Tongue (tissue), 2 donors: ENCODE results near the gene TIGD6. TPM values are rescaled to one million over a fixed set of nuclear protein-coding genes. Genes with fewer than 3 reads are reported as not detected.
A peak's percentile ranks its signal among the peaks of the same experiment; 100 is the strongest.

ENCODE experiments used
- DNase-seq: peaks from one replicate; pipeline ENCODE4 v3.0.0-alpha.2; 2015
- total RNA-seq: library from RNA; depleted of rRNA; stranded (reverse); fragments of >200 nt; gene quantifications from one replicate; pipeline ENCODE4 v1.2.3, GENCODE V29; 2014

Gene TIGD6
- total RNA-seq, 1 donor from 2014 or later, result 2.1 TPM

GRCh38 chr5:150016537-150016936 lies 16.1 kb upstream of the TIGD6 start:
- DNase-seq, result no peak

- DNase-seq, result no peak
Measured at GRCh38 chr5:150015415-150015814, 15.0 kb upstream of the TIGD6 start.

DNA sequence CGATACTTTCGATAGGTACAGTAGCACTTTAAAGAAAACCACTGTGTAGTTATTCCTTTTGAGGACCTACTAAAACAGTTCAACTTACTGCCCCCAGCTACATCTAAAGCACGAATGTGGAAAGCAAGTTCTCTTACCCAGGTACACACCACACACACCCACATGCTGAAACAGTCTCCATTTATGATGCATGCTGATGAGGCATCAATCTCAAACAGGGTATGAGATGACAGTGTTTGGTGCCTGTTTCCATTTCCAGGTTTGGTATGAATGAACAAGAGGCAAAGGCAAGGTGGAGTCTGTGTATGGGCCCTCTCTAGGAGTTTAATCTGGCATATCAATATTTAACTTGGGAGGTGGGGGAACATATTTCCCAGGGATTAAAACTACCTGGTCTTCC lies 14.0 kb upstream of the TIGD6 start:
- DNase-seq, result no peak

DNA sequence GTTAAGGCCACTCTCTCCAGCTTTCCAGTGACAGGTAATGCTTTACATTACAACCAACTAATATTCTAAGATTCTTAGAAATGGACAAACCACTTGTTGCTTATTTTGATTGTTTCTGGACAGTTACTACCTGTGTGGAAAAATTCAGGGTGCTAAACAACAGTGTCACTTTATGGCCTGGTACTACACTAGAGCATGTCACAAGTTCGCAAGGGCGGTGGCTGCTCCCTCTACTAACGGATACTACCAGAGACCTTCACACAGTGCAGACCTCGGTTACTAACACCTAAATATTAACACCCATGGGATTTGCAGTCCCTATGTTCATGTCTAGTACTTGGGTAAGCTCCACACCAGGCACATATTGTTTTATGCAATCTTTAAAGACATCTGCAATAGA lies 13.5 kb upstream of the TIGD6 start:
- DNase-seq, result no peak

DNA sequence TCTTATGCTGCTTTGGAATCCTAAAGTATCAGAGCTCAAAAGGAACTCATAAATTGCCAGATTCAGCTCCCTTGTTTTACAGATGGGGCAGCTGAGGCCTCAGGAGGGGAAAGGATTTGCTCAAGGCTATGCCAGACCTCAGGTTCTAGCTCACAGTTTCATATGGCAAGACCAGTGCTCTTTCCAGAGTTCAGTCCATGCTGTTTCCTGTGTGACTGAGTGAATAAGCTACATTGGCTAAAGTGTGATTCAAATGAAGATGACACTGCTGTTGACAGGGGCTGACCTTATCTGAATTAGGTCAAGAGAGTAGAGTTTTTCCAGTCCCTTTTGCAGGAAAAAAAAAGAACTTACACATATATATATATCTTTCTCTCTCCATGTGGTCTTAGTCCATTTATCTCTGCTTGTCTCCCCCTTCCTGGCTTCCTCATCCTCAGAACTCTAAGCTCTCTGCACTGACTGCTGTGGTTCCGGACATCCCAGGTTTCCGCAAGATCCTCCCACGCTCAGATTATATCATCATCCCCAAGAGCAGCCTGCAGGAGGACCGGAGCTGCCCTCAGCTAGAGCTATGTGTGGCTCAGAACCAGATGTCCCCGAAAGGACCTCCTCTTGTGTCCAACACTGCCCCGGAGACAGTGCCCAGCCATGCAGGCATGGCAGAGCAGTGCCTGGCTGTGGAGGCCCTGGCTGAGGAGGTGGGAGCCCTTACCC lies 9.4 kb upstream of the TIGD6 start:
- no peak for DNase-seq

DNA sequence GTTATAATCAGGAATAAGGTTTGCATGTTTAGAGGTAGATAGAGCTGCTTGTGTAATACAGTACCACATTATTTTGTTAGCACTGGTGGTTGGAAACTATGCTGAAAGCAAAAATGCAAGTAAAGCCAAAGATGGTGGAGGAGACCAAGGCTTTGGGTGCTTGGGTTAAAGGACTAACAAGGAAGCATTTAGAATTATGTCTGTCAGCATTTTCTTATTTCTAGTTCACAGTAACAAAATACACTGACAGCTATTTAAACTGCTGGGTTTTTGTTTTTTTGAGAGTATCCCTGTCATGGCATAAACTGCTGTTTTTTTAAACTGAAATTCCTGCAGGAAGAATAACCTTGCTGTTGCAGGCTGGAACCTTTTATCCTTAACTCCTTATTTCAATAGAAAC lies 6.6 kb upstream of the TIGD6 start:
- no peak for DNase-seq

DNA sequence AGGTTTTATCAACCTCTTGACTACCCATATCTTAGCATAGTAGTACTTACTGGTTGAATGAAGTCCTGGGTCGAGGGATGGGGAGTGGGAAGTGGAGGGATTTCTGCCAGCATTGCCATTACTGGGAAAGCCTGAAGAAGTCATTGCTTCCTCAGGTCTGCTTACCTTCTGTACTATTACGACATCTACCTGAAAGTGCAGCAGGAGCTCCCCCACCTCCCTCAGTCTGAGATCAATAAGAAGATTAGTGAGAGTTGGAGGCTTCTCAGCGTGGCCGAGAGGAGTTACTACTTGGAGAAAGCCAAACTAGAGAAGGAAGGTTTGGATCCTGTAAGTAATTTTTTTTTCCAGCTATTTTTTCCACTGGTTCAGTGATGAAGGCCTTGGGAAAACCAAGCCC lies 5.9 kb upstream of the TIGD6 start:
- no peak for DNase-seq

DNA sequence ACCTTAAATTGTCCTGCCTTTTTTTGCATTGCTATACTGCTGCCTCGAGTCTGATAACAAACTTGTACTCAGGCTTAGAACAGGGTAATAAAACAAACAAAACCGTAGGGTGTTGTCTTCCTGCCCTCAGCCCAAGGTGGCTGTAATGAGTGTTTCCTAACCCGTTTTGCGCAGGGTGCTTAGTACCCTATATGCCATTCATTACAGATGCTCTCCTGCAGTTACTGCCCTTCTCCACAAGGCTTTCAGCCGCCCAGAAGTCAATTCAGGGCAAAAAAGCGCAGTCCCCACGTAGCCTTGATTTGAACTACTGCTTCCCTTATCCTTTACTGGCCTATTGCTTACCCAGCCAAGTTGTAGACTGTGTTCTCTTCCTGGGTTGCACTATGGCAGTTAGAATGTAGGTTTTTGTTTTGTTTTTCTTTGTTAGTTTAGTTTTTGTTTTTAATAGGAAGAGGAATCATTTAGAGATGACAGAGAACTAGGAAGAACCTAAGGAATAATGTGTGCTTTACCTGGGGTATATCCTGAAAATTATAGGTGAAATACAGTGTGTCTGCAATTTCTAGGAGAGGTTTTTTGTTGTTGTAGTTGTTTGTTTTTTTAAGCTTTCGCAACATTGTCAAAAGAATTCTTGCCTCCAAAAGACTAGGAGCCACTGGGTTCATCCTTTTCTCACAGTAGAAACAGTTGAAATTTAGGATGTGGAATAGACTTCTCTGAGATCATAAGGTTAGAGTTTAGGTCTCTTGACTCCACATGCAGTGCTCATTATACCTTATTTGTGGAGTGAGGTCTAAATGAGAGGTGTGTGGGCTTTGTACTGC lies 1.4 kb upstream of the TIGD6 start:
- DNase-seq, result peak; percentile 54

GRCh38 chr5:150000990-150001659 lies 671 bp upstream of the TIGD6 start:
- DNase-seq, result peak; percentile 34

- peak; percentile 2 for DNase-seq
Measured at GRCh38 chr5:149999866-150000255, 593 bp downstream of the TIGD6 start.

- DNase-seq, result no peak
Measured at GRCh38 chr5:149999359-149999758, 1.1 kb downstream of the TIGD6 start.

DNA sequence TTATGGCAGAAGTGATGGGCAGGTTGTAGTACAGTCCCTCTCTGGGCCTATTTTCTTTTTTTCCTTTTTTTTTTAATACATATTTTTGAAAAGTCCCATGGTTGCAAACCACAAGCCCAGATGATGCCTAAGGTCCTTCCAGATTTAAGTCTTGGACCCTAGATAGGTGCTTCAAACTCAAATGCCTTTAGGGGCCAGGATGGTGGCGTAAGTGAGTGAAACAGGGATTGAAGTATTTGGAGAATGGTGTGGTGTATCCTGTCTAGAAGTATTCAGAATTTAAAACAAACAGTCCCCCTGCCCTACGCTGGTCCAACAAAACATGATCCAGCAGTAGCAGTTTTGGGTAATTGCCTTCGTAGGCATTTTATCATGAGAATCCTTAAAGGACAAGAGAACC lies 2.2 kb downstream of the TIGD6 start:
- no peak for DNase-seq

GRCh38 chr5:149996205-149996890 lies 4.1 kb downstream of the TIGD6 start:
- no peak for DNase-seq

DNA sequence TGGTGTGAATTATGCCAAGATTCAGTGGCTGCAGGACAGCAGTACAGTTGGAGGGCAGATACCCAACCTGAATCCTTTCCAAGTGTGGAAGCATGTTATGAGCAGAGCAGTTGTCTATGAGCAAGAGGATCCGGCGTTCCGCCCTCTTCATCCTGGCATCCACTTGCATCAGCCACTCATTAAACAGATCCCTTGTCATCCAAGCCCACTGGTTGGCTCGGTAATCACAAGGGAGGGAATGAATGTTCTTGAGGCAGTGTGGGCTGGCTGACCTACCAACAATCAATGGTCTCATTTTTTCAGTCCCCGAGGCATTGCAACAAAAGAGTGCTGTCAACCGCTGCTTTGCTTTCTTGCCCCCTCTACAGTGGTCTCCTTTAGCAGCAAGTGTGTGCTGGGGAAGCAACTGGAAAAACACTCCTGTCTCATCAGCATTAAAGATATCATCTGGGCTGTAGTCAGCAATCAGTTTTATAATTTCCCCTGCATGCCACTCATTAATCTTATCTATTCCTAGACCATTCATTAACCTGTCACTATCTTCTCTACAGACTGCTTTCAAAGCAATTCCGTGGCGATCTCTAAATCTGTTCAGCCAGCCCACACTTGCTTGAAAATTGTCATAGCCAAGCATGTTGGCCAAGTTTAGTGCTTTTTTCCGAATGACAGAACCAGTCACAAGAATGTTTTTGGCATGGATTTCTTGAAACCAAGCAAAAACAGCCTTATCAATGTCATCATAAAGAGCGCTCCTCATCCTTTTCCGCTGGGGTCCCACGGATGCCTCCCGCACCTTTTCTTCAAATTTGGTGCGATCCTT lies 4.9 kb downstream of the TIGD6 start:
- peak; percentile 5 for DNase-seq

DNA sequence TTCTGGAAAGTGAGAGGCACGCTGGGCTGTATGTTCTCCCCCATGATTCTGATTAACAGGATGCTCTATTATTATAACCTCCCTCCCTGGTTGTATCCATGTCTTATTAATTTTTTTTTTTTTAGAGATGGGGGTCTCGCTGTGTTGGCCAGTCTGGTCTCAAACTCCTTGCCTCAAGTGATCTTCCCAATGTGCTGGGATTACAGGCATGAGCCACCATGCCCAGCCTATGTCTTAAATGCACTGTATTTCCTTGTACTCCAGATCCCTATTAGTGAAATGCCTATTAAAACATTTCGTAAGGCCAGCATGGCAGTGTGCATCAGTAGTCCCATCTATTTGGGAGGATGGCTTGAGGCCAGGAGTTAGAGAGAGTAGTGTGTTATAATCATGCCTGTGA lies 7.0 kb downstream of the TIGD6 start:
- no peak for DNase-seq

DNA sequence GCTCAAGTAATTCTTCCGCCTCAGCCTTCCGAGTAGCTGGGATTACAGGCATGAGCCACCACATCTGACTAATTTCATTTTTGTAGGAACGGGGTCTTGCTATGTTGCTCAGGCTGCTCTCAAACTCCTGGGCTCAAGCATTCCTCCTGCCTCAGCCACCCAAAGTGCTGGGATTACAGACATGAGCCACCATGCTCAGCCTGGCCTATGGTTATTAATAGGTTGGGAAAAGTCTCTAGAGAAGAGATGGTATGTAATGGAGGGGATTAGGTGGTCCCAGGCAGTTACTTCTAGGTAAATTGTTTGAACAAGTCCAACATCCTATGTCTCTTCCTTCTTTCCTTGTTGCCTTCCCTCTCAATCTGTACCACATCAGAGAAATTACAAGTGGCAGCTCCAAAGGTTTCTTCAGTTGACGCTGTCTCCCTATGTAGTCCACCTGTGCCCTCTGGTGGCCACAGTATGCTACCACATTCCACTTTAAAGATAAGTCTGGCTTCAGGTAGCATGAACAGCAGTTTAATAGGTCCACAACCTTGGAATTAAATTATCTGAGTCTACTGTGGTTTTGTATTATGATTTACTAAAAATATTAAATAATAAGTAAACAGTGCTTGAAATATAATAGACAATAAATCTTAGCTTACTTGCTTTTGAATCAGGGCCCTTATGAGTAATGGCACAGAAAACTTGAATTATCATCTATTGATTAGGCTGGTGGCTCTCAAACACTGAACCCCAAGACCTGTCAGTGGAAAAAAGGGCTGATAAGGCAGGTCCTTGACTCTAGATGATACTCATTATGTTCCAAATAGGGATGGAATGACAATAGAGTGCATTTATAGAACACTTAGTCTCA lies 9.7 kb downstream of the TIGD6 start:
- peak; percentile 89 for DNase-seq

- DNase-seq, result no peak
Measured at GRCh38 chr5:149988126-149988525, 12.3 kb downstream of the TIGD6 start.

DNA sequence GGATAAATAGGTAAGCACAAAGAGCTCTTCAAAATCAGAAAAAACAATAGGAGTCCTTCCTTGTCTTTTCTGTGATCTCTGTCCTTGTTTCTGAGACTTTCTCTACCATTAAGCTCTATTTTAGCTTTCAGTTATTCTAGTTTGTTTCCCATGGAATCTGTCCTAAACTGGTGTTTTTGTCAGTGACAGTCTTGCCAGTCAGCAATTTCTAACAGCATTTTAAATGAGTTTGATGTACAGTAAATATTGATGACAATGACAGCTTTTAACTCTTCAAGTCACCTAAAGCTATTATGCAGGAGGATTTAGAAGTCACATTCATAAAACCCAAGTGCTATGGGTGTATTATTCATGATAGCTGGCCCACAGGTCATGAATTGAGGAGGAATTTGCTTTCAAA lies 17.9 kb downstream of the TIGD6 start:
- no peak for DNase-seq

DNA sequence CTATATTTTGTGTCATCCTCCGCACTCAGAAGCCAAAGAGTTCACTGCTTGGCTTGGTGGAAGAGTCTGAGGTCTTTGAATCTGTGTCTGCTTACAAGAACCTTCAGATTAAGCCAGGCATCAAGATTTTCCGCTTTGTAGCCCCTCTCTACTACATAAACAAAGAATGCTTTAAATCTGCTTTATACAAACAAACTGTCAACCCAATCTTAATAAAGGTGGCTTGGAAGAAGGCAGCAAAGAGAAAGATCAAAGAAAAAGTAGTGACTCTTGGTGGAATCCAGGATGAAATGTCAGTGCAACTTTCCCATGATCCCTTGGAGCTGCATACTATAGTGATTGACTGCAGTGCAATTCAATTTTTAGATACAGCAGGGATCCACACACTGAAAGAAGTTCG lies 19.2 kb downstream of the TIGD6 start:
- DNase-seq, result no peak

GRCh38 chr5:149979896-149980295 lies 20.6 kb downstream of the TIGD6 start:
- DNase-seq, result no peak

- DNase-seq, result no peak
Measured at GRCh38 chr5:149975409-149975808, 25.0 kb downstream of the TIGD6 start.
